ENCODE data around the gene VPREB3. TPM values are rescaled to one million over a fixed set of nuclear protein-coding genes. Genes with fewer than 3 reads are reported as not detected.

The VPREB3 gene
- total and polyA plus RNA-seq, 2 experiments from 2014 or later, result not detected

DNA sequence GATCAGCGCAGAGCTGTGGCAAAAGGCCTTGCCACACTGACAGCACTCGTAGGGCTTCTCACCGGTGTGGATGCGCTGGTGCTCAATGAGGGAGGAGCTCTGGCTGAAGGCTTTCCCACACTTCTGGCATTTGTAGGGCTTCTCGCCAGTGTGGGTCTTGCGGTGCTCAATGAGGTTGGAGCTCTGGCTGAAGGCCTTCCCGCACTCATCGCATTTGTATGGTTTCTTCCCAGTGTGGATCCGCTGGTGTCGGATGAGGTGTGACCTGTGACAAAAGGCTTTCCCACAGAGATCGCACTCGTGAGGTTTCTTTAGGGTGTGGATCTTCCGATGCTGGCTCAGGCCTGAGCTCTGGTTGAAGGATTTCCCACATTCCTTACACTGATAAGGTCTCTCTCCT, 10.2 kb downstream of the VPREB3 start:
- H3K4me2 ChIP-seq, result no peak overlapping the region
- no peak for DNase-seq (ENCODE audit: low spot score)
- H3K4me3 ChIP-seq, result no peak overlapping the region
- 96% methylated on average over 13 of the region's 13 CpGs for WGBS (ENCODE audit: low lambda C conversion rate, missing lambda C conversion rate)
- H3K9me3 ChIP-seq (ENCODE audit: low read depth), result no peaks in the 10 kb centered on the region
- H3K27me3 ChIP-seq, result no peaks in the 10 kb centered on the region
- H3K79me2 ChIP-seq, result peaks cover 21% of the 10 kb centered on the region
- no peaks in the 10 kb centered on the region for H4K20me1 ChIP-seq (ENCODE audit: insufficient read depth, poor library complexity, severe bottlenecking)
- no peaks in the 10 kb centered on the region for H3K9me2 ChIP-seq (replicated peaks; ENCODE audit: insufficient read depth)
- no peaks in the 10 kb centered on the region for H3K36me3 ChIP-seq (replicated peaks; ENCODE audit: insufficient read depth, low read depth)
- H2AFZ ChIP-seq, result no peak overlapping the region
- no peaks in the 10 kb centered on the region for H3K4me1 ChIP-seq (ENCODE audit: insufficient read depth)
- no peak overlapping the region for H3K27ac ChIP-seq
- TF ChIP-seq EZH2phosphoT487 (IDR thresholded peaks at IDR 0.05; ENCODE audit: low read depth, severe bottlenecking, unreplicated experiment) (no peak), EZH2 (IDR thresholded peaks at IDR 0.05; ENCODE audit: borderline replicate concordance) (no peak)
- TF ChIP-seq, protein P1, sequence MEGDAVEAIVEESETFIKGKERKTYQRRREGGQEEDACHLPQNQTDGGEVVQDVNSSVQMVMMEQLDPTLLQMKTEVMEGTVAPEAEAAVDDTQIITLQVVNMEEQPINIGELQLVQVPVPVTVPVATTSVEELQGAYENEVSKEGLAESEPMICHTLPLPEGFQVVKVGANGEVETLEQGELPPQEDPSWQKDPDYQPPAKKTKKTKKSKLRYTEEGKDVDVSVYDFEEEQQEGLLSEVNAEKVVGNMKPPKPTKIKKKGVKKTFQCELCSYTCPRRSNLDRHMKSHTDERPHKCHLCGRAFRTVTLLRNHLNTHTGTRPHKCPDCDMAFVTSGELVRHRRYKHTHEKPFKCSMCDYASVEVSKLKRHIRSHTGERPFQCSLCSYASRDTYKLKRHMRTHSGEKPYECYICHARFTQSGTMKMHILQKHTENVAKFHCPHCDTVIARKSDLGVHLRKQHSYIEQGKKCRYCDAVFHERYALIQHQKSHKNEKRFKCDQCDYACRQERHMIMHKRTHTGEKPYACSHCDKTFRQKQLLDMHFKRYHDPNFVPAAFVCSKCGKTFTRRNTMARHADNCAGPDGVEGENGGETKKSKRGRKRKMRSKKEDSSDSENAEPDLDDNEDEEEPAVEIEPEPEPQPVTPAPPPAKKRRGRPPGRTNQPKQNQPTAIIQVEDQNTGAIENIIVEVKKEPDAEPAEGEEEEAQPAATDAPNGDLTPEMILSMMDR (IDR thresholded peaks at IDR 0.05; ENCODE audit: poor library complexity), result no peak

DNA sequence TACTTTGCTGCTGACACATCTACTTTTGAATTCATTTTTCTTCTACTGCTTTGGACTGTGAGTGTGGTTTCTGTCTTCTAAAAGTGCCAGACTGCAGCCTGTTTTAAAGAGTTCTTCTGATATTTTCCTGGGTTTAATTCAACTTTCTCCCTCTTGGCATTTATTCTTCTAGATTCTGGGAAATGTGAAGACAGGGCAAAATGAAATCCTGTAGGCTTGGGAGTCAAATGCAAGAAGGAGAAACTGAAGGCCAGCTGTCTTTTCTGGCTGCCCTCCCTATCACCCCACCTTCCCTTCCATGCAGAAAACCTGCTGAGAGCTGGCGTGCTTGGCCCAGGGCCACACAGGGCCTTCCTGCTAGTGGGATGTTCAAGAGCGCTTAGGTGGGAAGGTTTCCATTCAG, 10.9 kb downstream of the VPREB3 start:
- peaks cover 15% of the 10 kb centered on the region for H3K79me2 ChIP-seq
- no peaks in the 10 kb centered on the region for H3K36me3 ChIP-seq (replicated peaks; ENCODE audit: insufficient read depth, low read depth)
- no peak for DNase-seq (ENCODE audit: low spot score)
- H3K27ac ChIP-seq, result no peak overlapping the region
- no peak overlapping the region for H3K4me2 ChIP-seq
- no peaks in the 10 kb centered on the region for H3K27me3 ChIP-seq
- H3K9me3 ChIP-seq (ENCODE audit: low read depth), result no peaks in the 10 kb centered on the region
- TF ChIP-seq EZH2phosphoT487 (IDR thresholded peaks at IDR 0.05; ENCODE audit: low read depth, severe bottlenecking, unreplicated experiment), result no peak
- TF ChIP-seq, protein P1 (IDR thresholded peaks at IDR 0.05; ENCODE audit: poor library complexity), result no peak
- no peak for TF ChIP-seq EZH2 (IDR thresholded peaks at IDR 0.05; ENCODE audit: borderline replicate concordance)
- no peaks in the 10 kb centered on the region for H4K20me1 ChIP-seq (ENCODE audit: insufficient read depth, poor library complexity, severe bottlenecking)
- no peak overlapping the region for H3K4me3 ChIP-seq
- H3K4me1 ChIP-seq (ENCODE audit: insufficient read depth), result no peaks in the 10 kb centered on the region
- H2AFZ ChIP-seq, result no peak overlapping the region
- no peaks in the 10 kb centered on the region for H3K9me2 ChIP-seq (replicated peaks; ENCODE audit: insufficient read depth)
- 88% methylated on average over 2 of the region's 2 CpGs for WGBS (ENCODE audit: low lambda C conversion rate, missing lambda C conversion rate)

DNA sequence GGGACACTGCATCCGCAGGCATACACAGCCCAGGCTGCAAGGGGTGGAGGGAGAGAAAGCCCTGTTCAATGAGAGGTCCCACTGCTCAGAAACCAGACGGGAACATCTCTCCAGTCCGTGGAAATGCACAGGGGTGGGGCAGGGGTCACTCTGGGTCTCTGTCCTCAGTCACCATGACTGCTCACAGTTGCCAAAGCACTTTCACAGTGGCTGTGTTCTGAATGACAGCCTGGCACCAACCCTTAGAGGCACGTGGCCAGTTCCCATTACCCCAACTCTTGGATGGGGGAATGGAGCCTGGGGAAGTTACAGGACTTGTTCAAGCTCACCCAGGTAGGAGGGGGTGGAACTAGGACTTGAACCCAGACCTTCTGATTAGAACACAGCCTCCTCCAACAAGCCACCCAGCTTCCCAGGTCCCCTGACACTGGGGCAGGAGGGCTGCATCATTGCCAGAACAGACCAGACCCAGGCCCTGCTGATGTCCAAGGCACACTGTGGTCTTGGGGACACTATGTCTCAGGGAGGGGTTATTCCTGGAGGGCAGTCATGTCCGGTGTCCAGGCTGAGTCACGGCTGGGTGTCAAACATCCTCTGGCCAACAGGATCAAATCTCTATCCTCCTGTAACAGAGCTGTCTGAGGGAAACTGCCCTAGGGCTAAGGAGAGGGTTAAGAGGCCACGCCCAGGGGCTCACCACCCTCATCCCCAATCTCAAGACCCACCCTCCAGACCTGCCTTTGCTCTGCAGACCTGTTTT, 11.5 kb downstream of the VPREB3 start:
- H3K9me3 ChIP-seq (ENCODE audit: low read depth), result no peaks in the 10 kb centered on the region
- WGBS (ENCODE audit: low lambda C conversion rate, missing lambda C conversion rate), result 93% methylated on average over 7 of the region's 7 CpGs
- no peaks in the 10 kb centered on the region for H3K9me2 ChIP-seq (replicated peaks; ENCODE audit: insufficient read depth)
- DNase-seq (ENCODE audit: low spot score), result no peak
- no peaks in the 10 kb centered on the region for H3K36me3 ChIP-seq (replicated peaks; ENCODE audit: insufficient read depth, low read depth)
- no peak overlapping the region for H3K27ac ChIP-seq
- TF ChIP-seq EZH2phosphoT487 (IDR thresholded peaks at IDR 0.05; ENCODE audit: low read depth, severe bottlenecking, unreplicated experiment), result no peak
- TF ChIP-seq, protein P1 (IDR thresholded peaks at IDR 0.05; ENCODE audit: poor library complexity), result no peak
- no peak for TF ChIP-seq EZH2 (IDR thresholded peaks at IDR 0.05; ENCODE audit: borderline replicate concordance)
- no peaks in the 10 kb centered on the region for H3K4me1 ChIP-seq (ENCODE audit: insufficient read depth)
- H3K79me2 ChIP-seq, result peaks cover 9% of the 10 kb centered on the region
- H2AFZ ChIP-seq, result no peak overlapping the region
- H3K4me3 ChIP-seq, result no peak overlapping the region
- no peaks in the 10 kb centered on the region for H3K27me3 ChIP-seq
- H3K4me2 ChIP-seq, result no peak overlapping the region
- no peaks in the 10 kb centered on the region for H4K20me1 ChIP-seq (ENCODE audit: insufficient read depth, poor library complexity, severe bottlenecking)

Measured in hepatocyte (in vitro differentiated cells).